ENCODE measurements around the gene PGM5. TPM values are rescaled to one million over a fixed set of nuclear protein-coding genes. Genes with fewer than 3 reads are reported as not detected.

Gene PGM5
- total RNA-seq, 1 experiment from 2014 or later = not detected

GRCh38 chr9:68548241-68548640, 191.8 kb downstream of the PGM5 start:
- Histone ChIP-seq H3K9ac (ENCODE audit: extremely low read depth, insufficient read length, low read length) (no peak overlapping the region), H3K79me1 (ENCODE audit: insufficient read depth, low read depth, low read length, poor library complexity, severe bottlenecking) (no peaks in the 10 kb centered on the region), H2AK5ac (ENCODE audit: insufficient read length, low read length) (no peak overlapping the region), H3K18ac (ENCODE audit: insufficient read length, low read depth, low read length) (no peak overlapping the region), H2BK120ac (ENCODE audit: low read depth, low read length, poor library complexity, severe bottlenecking) (no peak overlapping the region), H2AFZ (ENCODE audit: low read length) (no peak overlapping the region), H3T11ph (ENCODE audit: low read length) (no peak overlapping the region), H3K4ac (ENCODE audit: low read depth, low read length) (no peak overlapping the region), H3K9me3 (ENCODE audit: control insufficient read depth, low read depth, low read length) (no peaks in the 10 kb centered on the region), H3K4me2 (ENCODE audit: insufficient read depth, insufficient read length, low read length) (no peak overlapping the region), H3K14ac (ENCODE audit: insufficient read depth, low read length) (no peak overlapping the region), H4K91ac (ENCODE audit: insufficient read length, low read depth, low read length) (no peak overlapping the region), H2BK20ac (ENCODE audit: low read depth, low read length, poor library complexity, severe bottlenecking) (no peak overlapping the region), H4K5ac (ENCODE audit: insufficient read length, low read depth, low read length) (no peak overlapping the region), H4K8ac (replicated peaks; ENCODE audit: insufficient read length, low read depth, low read length) (no peak overlapping the region), H2BK5ac (ENCODE audit: insufficient read length, low read length) (no peak overlapping the region), H3K4me1 (ENCODE audit: insufficient read depth, low read length) (no peaks in the 10 kb centered on the region), H3K56ac (ENCODE audit: insufficient read length, low read depth, low read length) (no peak overlapping the region), H3K23ac (ENCODE audit: insufficient read length, low read depth, low read length) (no peak overlapping the region), H3K27me3 (ENCODE audit: insufficient read depth, low read length) (no peaks in the 10 kb centered on the region; the same call in 1 of the 2 replicates), H4K20me1 (ENCODE audit: control insufficient read depth, insufficient read depth, insufficient read length) (no peaks in the 10 kb centered on the region), H2BK15ac (ENCODE audit: low read depth, low read length) (no peak overlapping the region), H3K79me2 (ENCODE audit: insufficient read depth, low read length) (no peaks in the 10 kb centered on the region), H2BK12ac (ENCODE audit: insufficient read length, low read depth, low read length) (no peak overlapping the region), H3K27ac (ENCODE audit: insufficient read length, low read depth, low read length) (no peak overlapping the region), H3K23me2 (ENCODE audit: insufficient read length, low read depth, low read length, poor library complexity, severe bottlenecking) (no peaks in the 10 kb centered on the region)
- DNase-seq = no peak
- H3K36me3 Mint-ChIP-seq (ENCODE audit: insufficient read depth in 1 of 3, low read depth in 3 of 3) = no peaks in the 10 kb centered on the region
- no peak overlapping the region for H3K27ac Mint-ChIP-seq
- H3K27me3 Mint-ChIP-seq (ENCODE audit: low read depth) = peaks cover 82% of the 10 kb centered on the region
- no peak for TF ChIP-seq CTCF (conservative IDR thresholded peaks at IDR 0.05)
- H3K4me3 Mint-ChIP-seq = no peak overlapping the region
- no CpG with 5 or more reads among the region's 3 CpGs for WGBS (ENCODE audit: extremely low coverage, insufficient read length, low lambda C conversion rate)
- no peaks in the 10 kb centered on the region for H3K4me1 Mint-ChIP-seq
- no peaks in the 10 kb centered on the region for H3K9me3 Mint-ChIP-seq
